GM23338 (cell line): ENCODE data around the gene ZDHHC7.

ENCODE experiments used
- CREB1 ChIP-seq: fragments of 250-450 bp; sonication (Bioruptor Pico); IDR thresholded peaks from 2 replicates; pipeline ENCODE4 v1.5.0; 2020; ENCODE audit warnings: low read depth, mild to moderate bottlenecking, moderate library complexity
- ETS1 ChIP-seq: IDR thresholded peaks from 2 replicates; pipeline ENCODE4 v1.6.1; 2016; ENCODE audit warnings: antibody characterized with exemption
- EZH2 ChIP-seq: fragments of 200-600 bp; sonication (generic); IDR thresholded peaks from one replicate; pipeline ENCODE4 v1.8.0; 2017; ENCODE audit warnings: antibody characterized with exemption, mild to moderate bottlenecking, low read depth; ENCODE audit not compliant: unreplicated experiment
- JUNB ChIP-seq: IDR thresholded peaks from one replicate; pipeline ENCODE4 v1.6.1; 2016; ENCODE audit warnings: antibody characterized with exemption; ENCODE audit not compliant: unreplicated experiment
- POLR2AphosphoS5 ChIP-seq: IDR thresholded peaks from 2 replicates; pipeline ENCODE4 v1.6.1; 2016; ENCODE audit warnings: antibody characterized with exemption, low read depth
- TF ChIP-seq, protein P1 (sequence below), 2 experiments: fragments of 200-600 bp in 1 of 2; sonication (generic) in 1 of 2; conservative IDR thresholded peaks; 2 replicates each; pipeline versions ENCODE4 v1.5.1 to v1.6.1; 2016 to 2017; ENCODE audit warnings: antibody characterized with exemption in 2 of 2, low read depth in 2 of 2, mild to moderate bottlenecking in 2 of 2, moderate library complexity in 1 of 2

DNA sequence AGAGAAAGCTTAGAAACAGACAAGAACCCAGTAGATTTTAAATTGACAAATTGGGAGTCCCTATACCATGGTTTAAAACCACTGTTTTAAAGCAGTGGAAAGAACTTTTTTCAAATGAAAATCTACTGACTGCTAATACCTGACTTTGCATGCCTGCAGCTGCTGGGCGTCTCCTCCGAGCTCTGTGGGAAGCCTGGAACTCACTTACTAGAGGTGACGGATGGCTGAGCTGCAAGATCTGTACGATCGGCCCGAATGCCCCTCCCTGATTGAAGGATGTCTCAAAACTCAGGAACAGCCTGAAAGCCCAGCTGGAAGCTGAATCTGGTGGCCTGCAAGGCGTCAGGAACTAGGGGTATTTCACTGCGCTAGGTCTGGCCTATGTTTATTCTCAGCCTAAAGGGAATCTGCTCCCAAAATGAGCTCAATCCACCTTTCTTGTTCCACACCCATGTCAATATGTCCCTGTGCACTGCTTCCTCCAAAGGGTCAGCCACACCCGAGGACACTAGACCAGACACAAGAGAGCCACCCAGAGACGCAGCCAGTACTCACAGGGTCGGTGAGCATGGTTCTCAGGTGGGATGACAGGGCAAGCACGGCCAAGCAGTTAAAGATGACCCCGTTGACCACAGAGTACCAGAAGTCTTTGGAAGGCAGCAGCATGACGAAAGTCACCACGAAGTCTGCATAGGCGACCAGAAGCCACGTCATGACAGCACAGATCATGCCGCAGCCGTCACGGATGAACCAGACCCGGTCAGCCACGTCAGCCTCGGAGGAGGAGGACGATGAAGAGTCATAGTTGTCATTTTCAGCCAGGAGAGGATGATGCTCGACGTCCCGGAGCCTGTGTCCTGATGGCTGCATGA is 21.4 kb downstream of the ZDHHC7 start:
- TF ChIP-seq, protein P1, sequence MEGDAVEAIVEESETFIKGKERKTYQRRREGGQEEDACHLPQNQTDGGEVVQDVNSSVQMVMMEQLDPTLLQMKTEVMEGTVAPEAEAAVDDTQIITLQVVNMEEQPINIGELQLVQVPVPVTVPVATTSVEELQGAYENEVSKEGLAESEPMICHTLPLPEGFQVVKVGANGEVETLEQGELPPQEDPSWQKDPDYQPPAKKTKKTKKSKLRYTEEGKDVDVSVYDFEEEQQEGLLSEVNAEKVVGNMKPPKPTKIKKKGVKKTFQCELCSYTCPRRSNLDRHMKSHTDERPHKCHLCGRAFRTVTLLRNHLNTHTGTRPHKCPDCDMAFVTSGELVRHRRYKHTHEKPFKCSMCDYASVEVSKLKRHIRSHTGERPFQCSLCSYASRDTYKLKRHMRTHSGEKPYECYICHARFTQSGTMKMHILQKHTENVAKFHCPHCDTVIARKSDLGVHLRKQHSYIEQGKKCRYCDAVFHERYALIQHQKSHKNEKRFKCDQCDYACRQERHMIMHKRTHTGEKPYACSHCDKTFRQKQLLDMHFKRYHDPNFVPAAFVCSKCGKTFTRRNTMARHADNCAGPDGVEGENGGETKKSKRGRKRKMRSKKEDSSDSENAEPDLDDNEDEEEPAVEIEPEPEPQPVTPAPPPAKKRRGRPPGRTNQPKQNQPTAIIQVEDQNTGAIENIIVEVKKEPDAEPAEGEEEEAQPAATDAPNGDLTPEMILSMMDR (conservative IDR thresholded peaks at IDR 0.05; ENCODE audit: low read depth in 2 of 2), result no peak
- TF ChIP-seq ETS1, result no peak
- TF ChIP-seq CREB1 (CRISPR knock-in tag), result no peak
- TF ChIP-seq JUNB, result no peak
- TF ChIP-seq POLR2AphosphoS5, result no peak
- no peak for TF ChIP-seq EZH2
